Measurements from ENCODE around the gene PSMA6. TPM values are rescaled to one million over a fixed set of nuclear protein-coding genes. Genes with fewer than 3 reads are reported as not detected.

The PSMA6 gene
- total and polyA plus RNA-seq, 2 of the 8 experiments (the other 6 are each of a cell fraction or from before 2014, with no cell fraction given) = 180 to 238 TPM

- TF ChIP-seq CHD7 (IDR thresholded peaks at IDR 0.05; ENCODE audit: insufficient replicate concordance, low read length) (no peak), TAF1 (IDR thresholded peaks at IDR 0.05; ENCODE audit: low read depth, low read length) (no peak), E2F6 (IDR thresholded peaks at IDR 0.05) (no peak), GABPA (IDR thresholded peaks at IDR 0.05; ENCODE audit: borderline replicate concordance, insufficient read depth, low read length) (no peak), GTF2F1 (IDR thresholded peaks at IDR 0.05; ENCODE audit: borderline replicate concordance, low read depth, low read length) (no peak), SUZ12 (IDR thresholded peaks at IDR 0.05; ENCODE audit: low read length) (no peak), RNF2 (IDR thresholded peaks at IDR 0.05; ENCODE audit: borderline replicate concordance, low read depth, low read length, missing control alignments, poor library complexity, severe bottlenecking) (no peak)
Measured at GRCh38 chr14:35338731-35339405, 46.7 kb downstream of the PSMA6 start (continued).
